Stimulated activated CD4-positive, alpha-beta T cell treated with anti-CD3 and anti-CD28 coated beads, Interleukin-15, amount 100 ng/mL, for 48 hours (primary cell): Measurements from ENCODE around the gene TOR1B.

Source experiments
- DNase-seq, 2 donors: peaks; one replicate each; pipeline ENCODE4 v3.0.0-alpha.2; 2020; ENCODE audit warnings: low read depth in 2 of 2

TOR1B gene

GRCh38 chr9:129814432-129815223 lies 11.6 kb downstream of the TOR1B start:
- no peak for DNase-seq

- DNase-seq = no peak
Observed at GRCh38 chr9:129815278-129815677, 12.3 kb downstream of the TOR1B start.

- no peak for DNase-seq
Observed at GRCh38 chr9:129816501-129817435, 13.8 kb downstream of the TOR1B start.

GRCh38 chr9:129822898-129823541 lies 20.0 kb downstream of the TOR1B start:
- no peak for DNase-seq

- no peak for DNase-seq
Observed at GRCh38 chr9:129823542-129823934, 20.6 kb downstream of the TOR1B start.

GRCh38 chr9:129823935-129824601 lies 21.1 kb downstream of the TOR1B start, which contains the start of gene TOR1A:
TOR1A (minus strand) TSS chr9:129824136; CDS start chr9:129824085, 51 bp downstream.
- DNase-seq = peak; percentile 87 to 89

- no peak for DNase-seq
Observed at GRCh38 chr9:129826344-129826743, 23.4 kb downstream of the TOR1B start.

GRCh38 chr9:129826759-129827158 lies 23.8 kb downstream of the TOR1B start:
- no peak for DNase-seq

GRCh38 chr9:129828051-129828450 lies 25.1 kb downstream of the TOR1B start:
- no peak for DNase-seq

GRCh38 chr9:129828969-129829368 lies 26.0 kb downstream of the TOR1B start:
- no peak for DNase-seq

- DNase-seq = no peak
Observed at GRCh38 chr9:129832982-129833381, 30.0 kb downstream of the TOR1B start.

GRCh38 chr9:129834489-129835127 lies 31.6 kb downstream of the TOR1B start:
- peak in 1 of 2 donors; percentile 22 for DNase-seq

GRCh38 chr9:129835128-129835859 lies 32.3 kb downstream of the TOR1B start, which contains the start of the genes C9orf78 and USP20:
C9orf78 (minus strand) TSS chr9:129835275; CDS start chr9:129835221, 54 bp downstream.
USP20 (plus strand) TSS chr9:129835458; CDS start chr9:129852556, 17,098 bp downstream.
- peak; percentile 93 to 98 for DNase-seq

GRCh38 chr9:129835860-129836223 lies 32.9 kb downstream of the TOR1B start:
- no peak for DNase-seq

GRCh38 chr9:129836311-129837007 lies 33.5 kb downstream of the TOR1B start:
- DNase-seq = no peak

- peak; percentile 38 to 42 for DNase-seq
Observed at GRCh38 chr9:129838707-129839259, 35.8 kb downstream of the TOR1B start.

GRCh38 chr9:129839324-129840023 lies 36.5 kb downstream of the TOR1B start:
- no peak for DNase-seq

GRCh38 chr9:129840034-129840433 lies 37.0 kb downstream of the TOR1B start:
- no peak for DNase-seq

GRCh38 chr9:129841071-129841470 lies 38.1 kb downstream of the TOR1B start:
- no peak for DNase-seq
